ENCODE results near the gene SHB. TPM values are rescaled to one million over a fixed set of nuclear protein-coding genes. Genes with fewer than 3 reads are reported as not detected.
A peak's percentile ranks its signal among the peaks of the same experiment; 100 is the strongest.

SHB gene
- polyA plus RNA-seq, 4 donors = 8.9 to 22.2 (median 14.0) TPM

GRCh38 chr9:37921546-37922300, 147.3 kb downstream of the SHB start:
- H3K36me3 ChIP-seq (ENCODE audit: control insufficient read depth in 3 of 3, insufficient read depth in 2 of 3, low read depth in 1 of 3, low read length in 3 of 3) = peaks cover 0 to 79% (median 4%) of the 10 kb centered on the region in 3 donors
- peak overlapping the region in 1 of 3 donors; percentile 23 for H3K27ac ChIP-seq (ENCODE audit: low read depth in 1 of 3, low read length in 2 of 3)
- no peak overlapping the region for H3K4me3 ChIP-seq (ENCODE audit: low read depth in 1 of 3, low read length in 3 of 3)
- DNase-seq (no peak), FAIRE-seq (no peak)
- peaks cover 0 to 29% (median 0%) of the 10 kb centered on the region in 3 donors for H3K4me1 ChIP-seq (ENCODE audit: control insufficient read depth in 3 of 3, insufficient read depth in 2 of 3, low read depth in 1 of 3, low read length in 2 of 3)
- H3K9me3 ChIP-seq (ENCODE audit: control insufficient read depth in 2 of 2, insufficient read depth in 1 of 2, low read depth in 1 of 2, low read length in 1 of 2) = no peaks in the 10 kb centered on the region
- WGBS, 3 donors = 74 to 85% (median 79%) methylated on average over 15 of the region's 15 CpGs
- H3K27me3 ChIP-seq (ENCODE audit: control insufficient read depth in 3 of 3, insufficient read depth in 3 of 3, low read length in 3 of 3) = no peaks in the 10 kb centered on the region

- Histone ChIP-seq H3K27ac (ENCODE audit: low read depth in 1 of 3, low read length in 2 of 3) (no peak overlapping the region), H3K4me1 (ENCODE audit: control insufficient read depth in 3 of 3, insufficient read depth in 2 of 3, low read depth in 1 of 3, low read length in 2 of 3) (peaks cover 0 to 28% (median 0%) of the 10 kb centered on the region in 3 donors), H3K27me3 (ENCODE audit: control insufficient read depth in 3 of 3, insufficient read depth in 3 of 3, low read length in 3 of 3) (no peaks in the 10 kb centered on the region), H3K4me3 (ENCODE audit: low read depth in 1 of 3, low read length in 3 of 3) (no peak overlapping the region), H3K9me3 (ENCODE audit: control insufficient read depth in 2 of 2, insufficient read depth in 1 of 2, low read depth in 1 of 2, low read length in 1 of 2) (no peaks in the 10 kb centered on the region), H3K36me3 (ENCODE audit: control insufficient read depth in 3 of 3, insufficient read depth in 2 of 3, low read depth in 1 of 3, low read length in 3 of 3) (peaks cover 0 to 79% (median 6%) of the 10 kb centered on the region in 3 donors)
- WGBS, 3 donors = 87 to 95% (median 93%) methylated on average over 7 of the region's 7 CpGs
- DNase-seq (no peak), FAIRE-seq (no peak)
Observed at GRCh38 chr9:37921168-37921510, 147.9 kb downstream of the SHB start.

- DNase-seq (peak; percentile 20 to 48), FAIRE-seq (no peak)
- Histone ChIP-seq H3K4me3 (ENCODE audit: low read depth in 1 of 3, low read length in 3 of 3) (no peak overlapping the region), H3K9me3 (ENCODE audit: control insufficient read depth in 2 of 2, insufficient read depth in 1 of 2, low read depth in 1 of 2, low read length in 1 of 2) (no peaks in the 10 kb centered on the region), H3K4me1 (ENCODE audit: control insufficient read depth in 3 of 3, insufficient read depth in 2 of 3, low read depth in 1 of 3, low read length in 2 of 3) (peaks cover 0 to 28% (median 0%) of the 10 kb centered on the region in 3 donors), H3K27me3 (ENCODE audit: control insufficient read depth in 3 of 3, insufficient read depth in 3 of 3, low read length in 3 of 3) (no peaks in the 10 kb centered on the region), H3K27ac (ENCODE audit: low read depth in 1 of 3, low read length in 2 of 3) (no peak overlapping the region), H3K36me3 (ENCODE audit: control insufficient read depth in 3 of 3, insufficient read depth in 2 of 3, low read depth in 1 of 3, low read length in 3 of 3) (peaks cover 0 to 79% (median 6%) of the 10 kb centered on the region in 3 donors)
- WGBS, 3 donors = 92 to 96% (median 95%) methylated on average over 5 of the region's 5 CpGs
Observed at GRCh38 chr9:37920471-37921167, 148.4 kb downstream of the SHB start.

GRCh38 chr9:37919956-37920335, 149.1 kb downstream of the SHB start:
- H3K9me3 ChIP-seq (ENCODE audit: control insufficient read depth in 2 of 2, insufficient read depth in 1 of 2, low read depth in 1 of 2, low read length in 1 of 2) = no peaks in the 10 kb centered on the region
- no peak for FAIRE-seq
- H3K4me1 ChIP-seq (ENCODE audit: control insufficient read depth in 3 of 3, insufficient read depth in 2 of 3, low read depth in 1 of 3, low read length in 2 of 3) = peaks cover 0 to 28% (median 0%) of the 10 kb centered on the region in 3 donors
- no peak overlapping the region for H3K27ac ChIP-seq (ENCODE audit: low read depth in 1 of 3, low read length in 2 of 3)
- H3K4me3 ChIP-seq (ENCODE audit: low read depth in 1 of 3, low read length in 3 of 3) = no peak overlapping the region
- peaks cover 0 to 75% (median 6%) of the 10 kb centered on the region in 3 donors for H3K36me3 ChIP-seq (ENCODE audit: control insufficient read depth in 3 of 3, insufficient read depth in 2 of 3, low read depth in 1 of 3, low read length in 3 of 3)
- WGBS, 3 donors = 81 to 91% (median 85%) methylated on average over 6 of the region's 6 CpGs
- no peaks in the 10 kb centered on the region for H3K27me3 ChIP-seq (ENCODE audit: control insufficient read depth in 3 of 3, insufficient read depth in 3 of 3, low read length in 3 of 3)
- no peak for DNase-seq

- no peak overlapping the region for H3K27ac ChIP-seq (ENCODE audit: low read depth in 1 of 3, low read length in 2 of 3)
- WGBS, 3 donors = 87 to 92% (median 88%) methylated on average over 16 of the region's 16 CpGs
- no peak overlapping the region for H3K4me3 ChIP-seq (ENCODE audit: low read depth in 1 of 3, low read length in 3 of 3)
- H3K36me3 ChIP-seq (ENCODE audit: control insufficient read depth in 3 of 3, insufficient read depth in 2 of 3, low read depth in 1 of 3, low read length in 3 of 3) = peaks cover 0 to 76% (median 6%) of the 10 kb centered on the region in 3 donors
- peaks cover 0 to 25% (median 0%) of the 10 kb centered on the region in 3 donors for H3K4me1 ChIP-seq (ENCODE audit: control insufficient read depth in 3 of 3, insufficient read depth in 2 of 3, low read depth in 1 of 3, low read length in 2 of 3)
- H3K27me3 ChIP-seq (ENCODE audit: control insufficient read depth in 3 of 3, insufficient read depth in 3 of 3, low read length in 3 of 3) = no peaks in the 10 kb centered on the region
- DNase-seq = no peak
- H3K9me3 ChIP-seq (ENCODE audit: control insufficient read depth in 2 of 2, insufficient read depth in 1 of 2, low read depth in 1 of 2, low read length in 1 of 2) = no peaks in the 10 kb centered on the region
- no peak for FAIRE-seq
Observed at GRCh38 chr9:37919246-37919955, 149.6 kb downstream of the SHB start.

- Histone ChIP-seq H3K4me3 (ENCODE audit: low read depth in 1 of 3, low read length in 3 of 3) (no peak overlapping the region), H3K27ac (ENCODE audit: low read depth in 1 of 3, low read length in 2 of 3) (no peak overlapping the region), H3K4me1 (ENCODE audit: control insufficient read depth in 3 of 3, insufficient read depth in 2 of 3, low read depth in 1 of 3, low read length in 2 of 3) (peaks cover 0 to 19% (median 0%) of the 10 kb centered on the region in 3 donors), H3K27me3 (ENCODE audit: control insufficient read depth in 3 of 3, insufficient read depth in 3 of 3, low read length in 3 of 3) (no peaks in the 10 kb centered on the region), H3K36me3 (ENCODE audit: control insufficient read depth in 3 of 3, insufficient read depth in 2 of 3, low read depth in 1 of 3, low read length in 3 of 3) (peaks cover 0 to 80% (median 6%) of the 10 kb centered on the region in 3 donors), H3K9me3 (ENCODE audit: control insufficient read depth in 2 of 2, insufficient read depth in 1 of 2, low read depth in 1 of 2, low read length in 1 of 2) (no peaks in the 10 kb centered on the region)
- 82 to 87% (median 83%) methylated on average over 6 of the region's 6 CpGs for WGBS, 3 donors
- FAIRE-seq (no peak), DNase-seq (no peak)
Observed at GRCh38 chr9:37918665-37919170, 150.3 kb downstream of the SHB start.

- no peaks in the 10 kb centered on the region for H3K27me3 ChIP-seq (ENCODE audit: control insufficient read depth in 3 of 3, insufficient read depth in 3 of 3, low read length in 3 of 3)
- H3K36me3 ChIP-seq (ENCODE audit: control insufficient read depth in 3 of 3, insufficient read depth in 2 of 3, low read depth in 1 of 3, low read length in 3 of 3) = peaks cover 0 to 74% (median 6%) of the 10 kb centered on the region in 3 donors
- no peaks in the 10 kb centered on the region for H3K9me3 ChIP-seq (ENCODE audit: control insufficient read depth in 2 of 2, insufficient read depth in 1 of 2, low read depth in 1 of 2, low read length in 1 of 2)
- WGBS, 3 donors = 85 to 90% (median 86%) methylated on average over 21 of the region's 21 CpGs
- FAIRE-seq (no peak), DNase-seq (no peak)
- H3K27ac ChIP-seq (ENCODE audit: low read depth in 1 of 3, low read length in 2 of 3) = peak overlapping the region in 1 of 3 donors; percentile 35
- H3K4me1 ChIP-seq (ENCODE audit: control insufficient read depth in 3 of 3, insufficient read depth in 2 of 3, low read depth in 1 of 3, low read length in 2 of 3) = peaks cover 0 to 13% (median 0%) of the 10 kb centered on the region in 3 donors
- H3K4me3 ChIP-seq (ENCODE audit: low read depth in 1 of 3, low read length in 3 of 3) = no peak overlapping the region
Observed at GRCh38 chr9:37917801-37918664, 151.0 kb downstream of the SHB start.
